IMR-90 (cell line): ENCODE data around the gene TBCK. TPM values are rescaled to one million over a fixed set of nuclear protein-coding genes. Genes with fewer than 3 reads are reported as not detected.

ENCODE experiments used
- ATAC-seq: fragments of 200-7000 bp; cut with Tn5 transposase; 2 replicates; pipeline ENCODE4 v1.9.1; 2020; ENCODE audit warnings: low read depth, mild to moderate bottlenecking, moderate library complexity
- BruUV-seq: library from RNA; stranded (reverse); fragments of 400-500 nt; replicated peaks from 2 replicates; lab custom pipeline; 2021; lab: Mats Ljungman, UMichigan
- CTCF ChIA-PET: fragments of 300-600 bp; formaldehyde crosslinking; extraction: SDS; loops from one replicate; lab custom pipeline; 2021; ENCODE audit warnings: antibody characterized with exemption; lab: Yijun Ruan, JAX
- POLR2A ChIA-PET: fragments of 300-600 bp; sonication (Branson Sonifier 250); formaldehyde crosslinking; loops from one replicate; lab custom pipeline; 2022; ENCODE audit warnings: antibody characterized with exemption; ENCODE audit not compliant: unreplicated experiment; lab: Charles Lee
- DNase-seq: peaks from one replicate; pipeline ENCODE4 v3.0.0; 2013
- H2AFZ ChIP-seq: replicated peaks from 2 replicates; pipeline ENCODE3; 2013; ENCODE audit warnings: low read length, mild to moderate bottlenecking; ENCODE audit not compliant: poor library complexity
- H2AK5ac ChIP-seq: 2 replicates; pipeline ENCODE4 v1.6.1; 2013; ENCODE audit warnings: low read depth, low read length, inconsistent platforms
- H2AK9ac ChIP-seq: replicated peaks from 2 replicates; pipeline ENCODE3; 2013; ENCODE audit warnings: mild to moderate bottlenecking, low read depth, low read length, moderate library complexity; ENCODE audit not compliant: poor library complexity
- H2BK120ac ChIP-seq: 2 replicates; pipeline ENCODE4 v1.6.1; 2013; ENCODE audit warnings: low read depth, low read length, inconsistent platforms
- H2BK15ac ChIP-seq: 3 replicates; pipeline ENCODE4 v1.6.1; 2013; ENCODE audit warnings: low read depth, low read length, inconsistent platforms
- H2BK20ac ChIP-seq: 2 replicates; pipeline ENCODE4 v1.6.1; 2013; ENCODE audit warnings: low read depth, mild to moderate bottlenecking, inconsistent platforms, low read length, moderate library complexity
- H2BK5ac ChIP-seq: 2 replicates; pipeline ENCODE4 v1.6.1; 2013; ENCODE audit warnings: mild to moderate bottlenecking, low read depth, low read length, inconsistent platforms; ENCODE audit not compliant: poor library complexity, severe bottlenecking
- H3K14ac ChIP-seq: replicated peaks from 2 replicates; pipeline ENCODE4 v1.6.1; 2013; ENCODE audit warnings: low read depth, low read length, inconsistent platforms
- H3K18ac ChIP-seq: 2 replicates; pipeline ENCODE4 v1.6.1; 2013; ENCODE audit warnings: low read depth, low read length, control low read depth
- H3K23ac ChIP-seq: 2 replicates; pipeline ENCODE4 v1.6.1; 2013; ENCODE audit warnings: low read depth, low read length, inconsistent platforms
- H3K27ac ChIP-seq: 2 replicates; pipeline ENCODE4 v1.5.1; 2013; ENCODE audit warnings: mild to moderate bottlenecking, control low read depth, low read length; ENCODE audit not compliant: insufficient read depth
- H3K27me3 ChIP-seq: 2 replicates; pipeline ENCODE4 v1.6.1; 2013; ENCODE audit warnings: low read length; ENCODE audit not compliant: control insufficient read depth, insufficient read depth
- H3K36me3 ChIP-seq: 2 replicates; pipeline ENCODE4 v1.6.1; 2013; ENCODE audit warnings: low read length, mixed read lengths; ENCODE audit not compliant: control insufficient read depth, insufficient read depth
- H3K4ac ChIP-seq: 2 replicates; pipeline ENCODE4 v1.6.1; 2013; ENCODE audit warnings: low read depth, low read length, inconsistent platforms
- H3K4me1 ChIP-seq: 2 replicates; pipeline ENCODE4 v1.6.1; 2013; ENCODE audit warnings: low read length, mixed read lengths; ENCODE audit not compliant: control insufficient read depth, insufficient read depth
- H3K4me2 ChIP-seq: 2 replicates; pipeline ENCODE4 v1.6.1; 2013; ENCODE audit warnings: low read depth, mild to moderate bottlenecking, control low read depth, low read length, moderate library complexity
- H3K4me3 ChIP-seq: 2 replicates; pipeline ENCODE4 v1.5.1; 2013; ENCODE audit warnings: low read depth, mild to moderate bottlenecking, control low read depth, low read length, moderate library complexity; ENCODE audit not compliant: insufficient read depth
- H3K56ac ChIP-seq: 2 replicates; pipeline ENCODE4 v1.6.1; 2013; ENCODE audit warnings: low read length, inconsistent platforms; ENCODE audit not compliant: insufficient read depth; ENCODE audit errors: extremely low read depth
- H3K79me1 ChIP-seq, 2 experiments: 2 replicates each; pipeline ENCODE4 v1.6.1; 2013; ENCODE audit warnings: low read length in 2 of 2, inconsistent platforms in 1 of 2, low read depth in 1 of 2
- H3K9ac ChIP-seq: 2 replicates; pipeline ENCODE4 v1.6.1; 2013; ENCODE audit warnings: low read depth, low read length, control low read depth
- H3K9me1 ChIP-seq: 2 replicates; pipeline ENCODE4 v1.6.1; 2013; ENCODE audit warnings: low read length, inconsistent platforms; ENCODE audit not compliant: insufficient read depth
- H3K9me3 ChIP-seq: 2 replicates; pipeline ENCODE4 v1.6.1; 2013; ENCODE audit warnings: low read length; ENCODE audit not compliant: control insufficient read depth, insufficient read depth
- H4K20me1 ChIP-seq: 2 replicates; pipeline ENCODE4 v1.6.1; 2013; ENCODE audit warnings: low read length, inconsistent platforms; ENCODE audit not compliant: insufficient read depth
- H4K5ac ChIP-seq: 2 replicates; pipeline ENCODE4 v1.6.1; 2013; ENCODE audit warnings: mild to moderate bottlenecking, low read depth, low read length, control low read depth
- H4K8ac ChIP-seq, 2 experiments: 2 replicates each; pipeline ENCODE4 v1.6.1; 2013; ENCODE audit warnings: low read depth in 2 of 2, low read length in 2 of 2, control low read depth in 1 of 2, inconsistent platforms in 1 of 2
- H4K91ac ChIP-seq: 2 replicates; pipeline ENCODE4 v1.6.1; 2013; ENCODE audit warnings: low read depth, low read length, inconsistent platforms; ENCODE audit not compliant: insufficient read depth
- BHLHE40 ChIP-seq: fragments of 150-350 bp; IDR thresholded peaks from 2 replicates; pipeline ENCODE4 v1.6.1; 2016; ENCODE audit warnings: mild to moderate bottlenecking, low read depth, low read length
- CHD1 ChIP-seq: IDR thresholded peaks from 2 replicates; pipeline ENCODE4 v1.6.1; 2012; ENCODE audit warnings: low read depth, low read length, improper control_type of control experiment
- FOS ChIP-seq: fragments of 150-350 bp; IDR thresholded peaks from 2 replicates; pipeline ENCODE4 v1.6.1; 2016; ENCODE audit warnings: low read depth, low read length
- MXI1 ChIP-seq: IDR thresholded peaks from 2 replicates; pipeline ENCODE4 v1.6.1; 2012; ENCODE audit warnings: low read depth, mild to moderate bottlenecking, low read length, moderate library complexity, borderline replicate concordance
- RAD21 ChIP-seq: IDR thresholded peaks from 2 replicates; pipeline ENCODE4 v1.6.1; 2012; ENCODE audit warnings: low read length, improper control_type of control experiment
- RCOR1 ChIP-seq: IDR thresholded peaks from 2 replicates; pipeline ENCODE4 v1.6.1; 2012; ENCODE audit warnings: mild to moderate bottlenecking, low read length, improper control_type of control experiment; ENCODE audit not compliant: insufficient replicate concordance
- SMC3 ChIP-seq: fragments of 150-350 bp; IDR thresholded peaks from 2 replicates; pipeline ENCODE4 v1.6.1; 2016; ENCODE audit warnings: low read depth, mild to moderate bottlenecking, antibody characterized with exemption, low read length, moderate library complexity
- WGBS, 2 experiments: methylation state at CpG; one replicate each; pipeline versions ENCODE4 v1.1.5 to v1.1.7; 2013; ENCODE audit warnings: missing lambda C conversion rate in 2 of 2; ENCODE audit not compliant: insufficient read length in 1 of 2; ENCODE audit errors: extremely low coverage in 2 of 2; 5-methylcytosine and 5-hydroxymethylcytosine counted together
- dilution Hi-C: fragments of 300-500 bp; cut with HindIII; formaldehyde crosslinking; loops from one replicate; pipeline ENCODE4 v1.14.3; 2018; ENCODE audit warnings: low sequenced_read_pairs; ENCODE audit not compliant: unreplicated experiment
- in situ Hi-C: fragments of 300-500 bp; cut with MboI; formaldehyde crosslinking; loops from 3 replicates; pipeline ENCODE4 v1.14.3; 2019; ENCODE audit warnings: low sequenced_read_pairs, inconsistent platforms, mixed read lengths
- intact Hi-C: fragments of 100-400 bp; cut with micrococcal nuclease; formaldehyde crosslinking; loops from 2 replicates; pipeline ENCODE4 v1.10.0; 2022
- polyA plus RNA-seq, 3 experiments: library from polyadenylated mRNA; depleted of rRNA; stranded (reverse); fragments of >200 nt; gene quantifications; 2 replicates each; pipeline ENCODE4 v1.2.3, GENCODE V29; 2012; ENCODE audit warnings: low replicate concordance in 1 of 3
- total RNA-seq: library from RNA; depleted of rRNA; stranded (reverse); fragments of >200 nt; gene quantifications from 2 replicates; pipeline ENCODE4 v1.2.3, GENCODE V29; 2012
- TF ChIP-seq, protein P1 (sequence below): fragments of 150-350 bp; IDR thresholded peaks from 2 replicates; pipeline ENCODE4 v1.6.1; 2016; ENCODE audit warnings: low read depth, mild to moderate bottlenecking, low read length, moderate library complexity, borderline replicate concordance
- TF ChIP-seq, protein P2 (sequence below): conservative IDR thresholded peaks from 2 replicates; pipeline ENCODE4 v1.5.1; 2012; ENCODE audit warnings: mild to moderate bottlenecking, low read depth, low read length, improper control_type of control experiment
- TF ChIP-seq, protein P3 (sequence below): fragments of 150-350 bp; IDR thresholded peaks from 2 replicates; pipeline ENCODE4 v1.6.1; 2017; ENCODE audit warnings: mild to moderate bottlenecking, antibody characterized with exemption, low read length, low read depth

TBCK gene
- total and polyA plus RNA-seq, 2 of the 4 experiments (the other 2 are of a cell fraction): 10.7 to 29.9 TPM

DNA sequence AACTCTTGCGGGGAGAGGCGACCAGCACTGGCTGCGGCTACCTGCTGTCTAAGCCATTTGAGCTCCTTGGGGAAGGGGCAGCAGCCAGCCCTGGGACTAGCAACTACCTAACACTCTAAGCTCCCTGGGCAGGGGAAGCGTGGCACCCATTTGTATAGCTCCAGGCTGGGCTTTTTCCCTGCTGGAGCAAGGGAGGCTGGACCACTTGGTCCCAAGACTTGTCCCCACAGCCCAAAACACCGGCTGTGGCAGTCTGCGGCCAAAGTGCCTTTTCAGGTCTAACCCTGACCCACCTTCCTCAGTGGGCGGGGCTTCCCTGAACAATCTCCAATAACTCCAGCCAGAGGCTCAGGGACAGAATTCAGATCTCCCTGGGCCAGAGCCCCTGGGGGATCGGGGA, 232.9 kb downstream of the TBCK start:
- intact Hi-C loops: no loop called here
- no TSS peak for BruUV-seq

More for the DNA sequence above, 232.9 kb downstream of the TBCK start:
- no peak overlapping the region for H3K18ac ChIP-seq
- no peak for ATAC-seq
- H2BK20ac ChIP-seq: no peak overlapping the region
- H2BK5ac ChIP-seq: no peak overlapping the region
- no peak overlapping the region for H2BK120ac ChIP-seq
- CTCF ChIA-PET: no interaction called here
- H4K20me1 ChIP-seq: no peaks in the 10 kb centered on the region
- no peak overlapping the region for H3K4ac ChIP-seq
- H2AK9ac ChIP-seq: no peak overlapping the region
- no peak overlapping the region for H3K9ac ChIP-seq
- no peak for DNase-seq
- no peak overlapping the region for H4K91ac ChIP-seq
- H3K27me3 ChIP-seq: no peaks in the 10 kb centered on the region
- H3K56ac ChIP-seq: no peak overlapping the region
- no peak overlapping the region for H4K8ac ChIP-seq
- H3K4me2 ChIP-seq: no peak overlapping the region
- H3K9me3 ChIP-seq: no peaks in the 10 kb centered on the region
- no peak overlapping the region for H3K23ac ChIP-seq
- TF ChIP-seq, protein P1, sequence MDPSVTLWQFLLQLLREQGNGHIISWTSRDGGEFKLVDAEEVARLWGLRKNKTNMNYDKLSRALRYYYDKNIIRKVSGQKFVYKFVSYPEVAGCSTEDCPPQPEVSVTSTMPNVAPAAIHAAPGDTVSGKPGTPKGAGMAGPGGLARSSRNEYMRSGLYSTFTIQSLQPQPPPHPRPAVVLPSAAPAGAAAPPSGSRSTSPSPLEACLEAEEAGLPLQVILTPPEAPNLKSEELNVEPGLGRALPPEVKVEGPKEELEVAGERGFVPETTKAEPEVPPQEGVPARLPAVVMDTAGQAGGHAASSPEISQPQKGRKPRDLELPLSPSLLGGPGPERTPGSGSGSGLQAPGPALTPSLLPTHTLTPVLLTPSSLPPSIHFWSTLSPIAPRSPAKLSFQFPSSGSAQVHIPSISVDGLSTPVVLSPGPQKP: no peak
- TF ChIP-seq SMC3: no peak
- TF ChIP-seq CHD1: no peak
- TF ChIP-seq, protein P2, sequence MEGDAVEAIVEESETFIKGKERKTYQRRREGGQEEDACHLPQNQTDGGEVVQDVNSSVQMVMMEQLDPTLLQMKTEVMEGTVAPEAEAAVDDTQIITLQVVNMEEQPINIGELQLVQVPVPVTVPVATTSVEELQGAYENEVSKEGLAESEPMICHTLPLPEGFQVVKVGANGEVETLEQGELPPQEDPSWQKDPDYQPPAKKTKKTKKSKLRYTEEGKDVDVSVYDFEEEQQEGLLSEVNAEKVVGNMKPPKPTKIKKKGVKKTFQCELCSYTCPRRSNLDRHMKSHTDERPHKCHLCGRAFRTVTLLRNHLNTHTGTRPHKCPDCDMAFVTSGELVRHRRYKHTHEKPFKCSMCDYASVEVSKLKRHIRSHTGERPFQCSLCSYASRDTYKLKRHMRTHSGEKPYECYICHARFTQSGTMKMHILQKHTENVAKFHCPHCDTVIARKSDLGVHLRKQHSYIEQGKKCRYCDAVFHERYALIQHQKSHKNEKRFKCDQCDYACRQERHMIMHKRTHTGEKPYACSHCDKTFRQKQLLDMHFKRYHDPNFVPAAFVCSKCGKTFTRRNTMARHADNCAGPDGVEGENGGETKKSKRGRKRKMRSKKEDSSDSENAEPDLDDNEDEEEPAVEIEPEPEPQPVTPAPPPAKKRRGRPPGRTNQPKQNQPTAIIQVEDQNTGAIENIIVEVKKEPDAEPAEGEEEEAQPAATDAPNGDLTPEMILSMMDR: no peak
- no peak for TF ChIP-seq BHLHE40
- TF ChIP-seq MXI1: no peak
- no peak for TF ChIP-seq FOS
- TF ChIP-seq, protein P3, sequence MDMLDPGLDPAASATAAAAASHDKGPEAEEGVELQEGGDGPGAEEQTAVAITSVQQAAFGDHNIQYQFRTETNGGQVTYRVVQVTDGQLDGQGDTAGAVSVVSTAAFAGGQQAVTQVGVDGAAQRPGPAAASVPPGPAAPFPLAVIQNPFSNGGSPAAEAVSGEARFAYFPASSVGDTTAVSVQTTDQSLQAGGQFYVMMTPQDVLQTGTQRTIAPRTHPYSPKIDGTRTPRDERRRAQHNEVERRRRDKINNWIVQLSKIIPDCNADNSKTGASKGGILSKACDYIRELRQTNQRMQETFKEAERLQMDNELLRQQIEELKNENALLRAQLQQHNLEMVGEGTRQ: no peak
- no peak for TF ChIP-seq RAD21
- no peak for TF ChIP-seq RCOR1
- H2BK15ac ChIP-seq: no peak overlapping the region
- H3K36me3 ChIP-seq: no peaks in the 10 kb centered on the region
- H3K9me1 ChIP-seq: no peaks in the 10 kb centered on the region
- no peak overlapping the region for H3K14ac ChIP-seq
- no peaks in the 10 kb centered on the region for H3K79me1 ChIP-seq
- no peak overlapping the region for H3K27ac ChIP-seq
- H3K4me3 ChIP-seq: no peak overlapping the region
- no peak overlapping the region for H4K5ac ChIP-seq
- no peak overlapping the region for H2AFZ ChIP-seq
- POLR2A ChIA-PET: no interaction called here
- H2AK5ac ChIP-seq: no peak overlapping the region
- in situ Hi-C loops (no loop called here), dilution Hi-C loops (no loop called here)
- WGBS, 2 experiments: 95% methylated on average over 3 of the region's 8 CpGs; no CpG with 5 or more reads in 1 of the 2 experiments
- H3K4me1 ChIP-seq: no peaks in the 10 kb centered on the region
